Neural progenitor cell (in vitro differentiated cells): ENCODE measurements around the gene SPATA6L. TPM values are rescaled to one million over a fixed set of nuclear protein-coding genes. Genes with fewer than 3 reads are reported as not detected.
A peak's percentile ranks its signal among the peaks of the same experiment; 100 is the strongest.

Experiments used
- DNase-seq: peaks from one replicate; pipeline ENCODE4 v3.0.0-alpha.2; 2016; ENCODE audit warnings: low spot score
- H2AFZ ChIP-seq: fragments of 200-600 bp; sonication (generic); replicated peaks from 2 replicates; pipeline ENCODE4 v1.6.1; 2016; ENCODE audit warnings: antibody characterized with exemption
- H3F3A ChIP-seq: fragments of 200-600 bp; sonication (generic); 2 replicates; pipeline ENCODE4 v1.6.1; 2016; ENCODE audit warnings: antibody characterized with exemption, low read depth
- H3K27ac ChIP-seq: fragments of 200-600 bp; sonication (generic); 2 replicates; pipeline ENCODE4 v1.5.1; 2016; ENCODE audit warnings: mild to moderate bottlenecking
- H3K27me3 ChIP-seq: fragments of 200-600 bp; sonication (generic); 2 replicates; pipeline ENCODE4 v1.6.1; 2016; ENCODE audit warnings: mild to moderate bottlenecking, moderate library complexity
- H3K36me3 ChIP-seq: fragments of 200-600 bp; sonication (generic); 2 replicates; pipeline ENCODE4 v1.5.1; 2016
- H3K4me1 ChIP-seq: fragments of 200-600 bp; sonication (generic); 2 replicates; pipeline ENCODE4 v1.6.1; 2016; ENCODE audit warnings: mixed run types
- H3K4me2 ChIP-seq: fragments of 200-600 bp; sonication (generic); 2 replicates; pipeline ENCODE4 v1.6.1; 2016
- H3K4me3 ChIP-seq: fragments of 200-600 bp; sonication (generic); 2 replicates; pipeline ENCODE4 v1.5.1; 2016
- H3K79me2 ChIP-seq: fragments of 200-600 bp; sonication (generic); 2 replicates; pipeline ENCODE4 v1.6.1; 2016; ENCODE audit warnings: low read depth
- H3K9ac ChIP-seq: fragments of 200-600 bp; sonication (generic); 2 replicates; pipeline ENCODE4 v1.6.1; 2016
- H3K9me3 ChIP-seq: fragments of 200-600 bp; sonication (generic); 2 replicates; pipeline ENCODE4 v1.5.1; 2016; ENCODE audit warnings: low read depth
- H4K20me1 ChIP-seq: fragments of 200-600 bp; sonication (generic); 2 replicates; pipeline ENCODE4 v1.6.1; 2016; ENCODE audit warnings: low read depth
- H3K27ac Mint-ChIP-seq: 3 replicates; pipeline ENCODE4 v1.8.0; 2021; ENCODE audit warnings: mixed read lengths
- H3K27me3 Mint-ChIP-seq: 2 replicates; pipeline ENCODE4 v1.8.0; 2022; ENCODE audit warnings: low read depth, mild to moderate bottlenecking, inconsistent platforms, moderate library complexity, mixed read lengths; ENCODE audit not compliant: insufficient read depth
- H3K36me3 Mint-ChIP-seq: 3 replicates; pipeline ENCODE4 v1.8.0; 2021; ENCODE audit warnings: mixed read lengths
- H3K4me1 Mint-ChIP-seq: 3 replicates; pipeline ENCODE4 v1.8.0; 2021; ENCODE audit warnings: mixed read lengths
- H3K4me3 Mint-ChIP-seq: 3 replicates; pipeline ENCODE4 v1.8.0; 2021; ENCODE audit warnings: mild to moderate bottlenecking, moderate library complexity, mixed read lengths
- H3K9me3 Mint-ChIP-seq: 3 replicates; pipeline ENCODE4 v1.8.0; 2020; ENCODE audit warnings: mixed read lengths
- CTCF ChIP-seq: fragments of 200-600 bp; sonication (generic); IDR thresholded peaks from 2 replicates; pipeline ENCODE4 v1.5.1; 2017; ENCODE audit warnings: antibody characterized with exemption, mild to moderate bottlenecking
- EZH2 ChIP-seq: fragments of 200-600 bp; sonication (generic); IDR thresholded peaks from 2 replicates; pipeline ENCODE4 v1.6.1; 2017; ENCODE audit warnings: antibody characterized with exemption, mild to moderate bottlenecking, moderate library complexity
- EZH2phosphoT487 ChIP-seq: fragments of 200-600 bp; sonication (generic); IDR thresholded peaks from 2 replicates; pipeline ENCODE4 v1.6.1; 2017; ENCODE audit warnings: antibody characterized with exemption
- total RNA-seq: library from RNA; depleted of rRNA; stranded (reverse); fragments of >200 nt; gene quantifications from 2 replicates; pipeline ENCODE4 v1.2.3, GENCODE V29; 2015; ENCODE audit warnings: low replicate concordance

SPATA6L gene
- total RNA-seq, 1 donor from 2014 or later: 0.99 TPM

GRCh38 chr9:4678679-4679267 is 12.5 kb upstream of the SPATA6L start:
- DNase-seq: no peak
- H3K9ac ChIP-seq: peak overlapping the region; percentile 76
- no peaks in the 10 kb centered on the region for H3K9me3 Mint-ChIP-seq
- peak overlapping the region; percentile 80 for H3K4me3 ChIP-seq
- no peak overlapping the region for H3K27ac Mint-ChIP-seq
- H3K36me3 Mint-ChIP-seq: no peaks in the 10 kb centered on the region
- H4K20me1 ChIP-seq: peaks cover 7% of the 10 kb centered on the region
- H3F3A ChIP-seq: peaks cover 19% of the 10 kb centered on the region
- H3K4me3 Mint-ChIP-seq: no peak overlapping the region
- TF ChIP-seq EZH2: no peak
- no peak for TF ChIP-seq EZH2phosphoT487
- no peak for TF ChIP-seq CTCF
- peaks cover 38% of the 10 kb centered on the region for H3K79me2 ChIP-seq
- H3K27ac ChIP-seq: peak overlapping the region; percentile 91
- H3K36me3 ChIP-seq: no peaks in the 10 kb centered on the region
- H2AFZ ChIP-seq: peak overlapping the region; percentile 87
- no peaks in the 10 kb centered on the region for H3K27me3 Mint-ChIP-seq
- no peaks in the 10 kb centered on the region for H3K4me1 Mint-ChIP-seq
- peaks cover 7% of the 10 kb centered on the region for H3K4me1 ChIP-seq
- no peaks in the 10 kb centered on the region for H3K9me3 ChIP-seq
- peak overlapping the region; percentile 94 for H3K4me2 ChIP-seq
- no peaks in the 10 kb centered on the region for H3K27me3 ChIP-seq

- no peak for DNase-seq
- H3K36me3 Mint-ChIP-seq: no peaks in the 10 kb centered on the region
- Histone ChIP-seq H3K27me3 (no peaks in the 10 kb centered on the region), H3K4me1 (peaks cover 7% of the 10 kb centered on the region), H4K20me1 (no peaks in the 10 kb centered on the region), H3K79me2 (peaks cover 26% of the 10 kb centered on the region), H3K9ac (no peak overlapping the region), H3K4me2 (no peak overlapping the region), H3F3A (peaks cover 19% of the 10 kb centered on the region), H2AFZ (no peak overlapping the region), H3K9me3 (no peaks in the 10 kb centered on the region), H3K4me3 (no peak overlapping the region), H3K36me3 (no peaks in the 10 kb centered on the region), H3K27ac (no peak overlapping the region)
- H3K27ac Mint-ChIP-seq: no peak overlapping the region
- TF ChIP-seq EZH2phosphoT487 (no peak), CTCF (no peak), EZH2 (no peak)
- H3K4me3 Mint-ChIP-seq: no peak overlapping the region
- no peaks in the 10 kb centered on the region for H3K4me1 Mint-ChIP-seq
- no peaks in the 10 kb centered on the region for H3K9me3 Mint-ChIP-seq
- H3K27me3 Mint-ChIP-seq: no peaks in the 10 kb centered on the region
These were observed 11.1 kb upstream of the SPATA6L start for GRCh38 chr9:4677392-4677791.

- no peak overlapping the region for H3K4me2 ChIP-seq
- TF ChIP-seq EZH2phosphoT487 (no peak), EZH2 (no peak), CTCF (no peak)
- H3K9ac ChIP-seq: no peak overlapping the region
- H3K79me2 ChIP-seq: no peaks in the 10 kb centered on the region
- no peaks in the 10 kb centered on the region for H3K9me3 Mint-ChIP-seq
- DNase-seq: no peak
- no peaks in the 10 kb centered on the region for H3K36me3 ChIP-seq
- H3K27me3 Mint-ChIP-seq: no peaks in the 10 kb centered on the region
- peaks cover 14% of the 10 kb centered on the region for H3F3A ChIP-seq
- no peaks in the 10 kb centered on the region for H3K27me3 ChIP-seq
- no peak overlapping the region for H3K4me3 ChIP-seq
- no peaks in the 10 kb centered on the region for H3K4me1 Mint-ChIP-seq
- no peak overlapping the region for H2AFZ ChIP-seq
- no peak overlapping the region for H3K27ac Mint-ChIP-seq
- H4K20me1 ChIP-seq: no peaks in the 10 kb centered on the region
- no peaks in the 10 kb centered on the region for H3K4me1 ChIP-seq
- H3K9me3 ChIP-seq: peaks cover 2% of the 10 kb centered on the region
- no peak overlapping the region for H3K4me3 Mint-ChIP-seq
- H3K27ac ChIP-seq: no peak overlapping the region
- H3K36me3 Mint-ChIP-seq: no peaks in the 10 kb centered on the region
These were observed 8.5 kb upstream of the SPATA6L start for GRCh38 chr9:4674783-4675182.
